CD14-positive monocyte (primary cell): ENCODE measurements around the gene DHX15. TPM values are rescaled to one million over a fixed set of nuclear protein-coding genes. Genes with fewer than 3 reads are reported as not detected.

Experiments
- DNase-seq, 3 donors: peaks; one replicate each; pipeline ENCODE4 v3.0.0-alpha.2; 2011 to 2022
- H2AFZ ChIP-seq: 2 replicates; pipeline ENCODE4 v1.6.0; 2012; ENCODE audit warnings: mild to moderate bottlenecking, low read depth, low read length, inconsistent platforms; ENCODE audit not compliant: insufficient read depth, poor library complexity, severe bottlenecking
- H3K27ac ChIP-seq, 2 donors: 1 replicate in 1 of 2; 2 replicates in 1 of 2; pipeline ENCODE4 v1.5.1; 2012 to 2013; ENCODE audit warnings: low read length in 2 of 2, control low read depth in 1 of 2, inconsistent platforms in 1 of 2, low read depth in 1 of 2, mild to moderate bottlenecking in 1 of 2
- H3K27me3 ChIP-seq, 2 donors: one replicate each; pipeline versions ENCODE4 v1.6.0 to v1.6.1; 2011 to 2013; ENCODE audit warnings: low read length in 2 of 2; ENCODE audit not compliant: control insufficient read depth in 2 of 2, insufficient read depth in 2 of 2
- H3K36me3 ChIP-seq, 2 donors: replicated peaks in 1 of 2; 1 replicate in 1 of 2; 2 replicates in 1 of 2; pipeline versions ENCODE4 v1.5.1 to v1.6.1; 2012 to 2013; ENCODE audit warnings: low read length in 2 of 2, control low read depth in 1 of 2, inconsistent platforms in 1 of 2, mild to moderate bottlenecking in 1 of 2; ENCODE audit not compliant: insufficient read depth in 2 of 2, control insufficient read depth in 1 of 2
- H3K4me1 ChIP-seq, 2 donors: 1 replicate in 1 of 2; 2 replicates in 1 of 2; pipeline versions ENCODE4 v1.5.1 to v1.6.1; 2012 to 2013; ENCODE audit warnings: low read length in 2 of 2, control low read depth in 1 of 2, inconsistent platforms in 1 of 2, mild to moderate bottlenecking in 1 of 2, moderate library complexity in 1 of 2; ENCODE audit not compliant: insufficient read depth in 2 of 2, control insufficient read depth in 1 of 2
- H3K4me2 ChIP-seq: replicated peaks from 2 replicates; pipeline ENCODE3; 2012; ENCODE audit warnings: low read length, moderate library complexity, mild to moderate bottlenecking; ENCODE audit not compliant: poor library complexity, severe bottlenecking; ENCODE audit errors: extremely low read depth
- H3K4me3 ChIP-seq, 3 experiments: fragments of 200-600 bp in 1 of 3; sonication (generic) in 1 of 3; replicated peaks in 1 of 3; 1 replicate in 2 of 3; 2 replicates in 1 of 3; pipeline ENCODE4 v1.5.1; 2011 to 2013; ENCODE audit warnings: low read length in 3 of 3, mild to moderate bottlenecking in 3 of 3, control low read depth in 2 of 3, low read depth in 2 of 3, inconsistent platforms in 1 of 3, moderate library complexity in 1 of 3
- H3K79me2 ChIP-seq: 2 replicates; pipeline ENCODE4 v1.6.0; 2012; ENCODE audit warnings: mild to moderate bottlenecking, control low read depth, inconsistent platforms, low read length, moderate library complexity; ENCODE audit not compliant: insufficient read depth
- H3K9ac ChIP-seq: 2 replicates; pipeline ENCODE4 v1.6.0; 2017; ENCODE audit warnings: low read length, mild to moderate bottlenecking; ENCODE audit not compliant: insufficient read depth, poor library complexity, severe bottlenecking
- H3K9me3 ChIP-seq, 2 donors: replicated peaks in 1 of 2; 1 replicate in 1 of 2; 2 replicates in 1 of 2; pipeline versions ENCODE4 v1.5.1 to v1.6.1; 2012 to 2013; ENCODE audit warnings: low read length in 2 of 2, control low read depth in 1 of 2; ENCODE audit not compliant: control insufficient read depth in 1 of 2, insufficient read depth in 1 of 2
- H4K20me1 ChIP-seq: 2 replicates; pipeline ENCODE4 v1.6.0; 2012; ENCODE audit warnings: mild to moderate bottlenecking, low read length, control low read depth, moderate library complexity; ENCODE audit not compliant: insufficient read depth
- H3K27ac Mint-ChIP-seq, 7 donors: one replicate each; pipeline ENCODE4 v1.8.0; 2020; ENCODE audit warnings: mild to moderate bottlenecking in 7 of 7, mixed read lengths in 7 of 7, moderate library complexity in 6 of 7, inconsistent platforms in 2 of 7
- H3K27me3 Mint-ChIP-seq, 3 donors: one replicate each; pipeline ENCODE4 v1.8.0; 2021 to 2022; ENCODE audit warnings: low read depth in 3 of 3, mild to moderate bottlenecking in 3 of 3, mixed read lengths in 3 of 3, moderate library complexity in 3 of 3, inconsistent platforms in 1 of 3
- H3K36me3 Mint-ChIP-seq, 2 donors: one replicate each; pipeline ENCODE4 v1.8.0; 2020; ENCODE audit warnings: mixed read lengths in 2 of 2, inconsistent platforms in 1 of 2, mild to moderate bottlenecking in 1 of 2
- H3K4me1 Mint-ChIP-seq: one replicate; pipeline ENCODE4 v1.8.0; 2020; ENCODE audit warnings: mild to moderate bottlenecking, mixed read lengths
- H3K4me3 Mint-ChIP-seq, 2 donors: one replicate each; pipeline ENCODE4 v1.8.0; 2020; ENCODE audit warnings: mild to moderate bottlenecking in 2 of 2, mixed read lengths in 2 of 2, moderate library complexity in 1 of 2
- H3K9me3 Mint-ChIP-seq, 7 donors: one replicate each; pipeline ENCODE4 v1.8.0; 2020 to 2022; ENCODE audit warnings: mixed read lengths in 7 of 7, mild to moderate bottlenecking in 6 of 7, moderate library complexity in 6 of 7, inconsistent platforms in 2 of 7
- WGBS: methylation state at CpG from one replicate; pipeline ENCODE4 v1.1.5; 2013; ENCODE audit warnings: missing lambda C conversion rate; ENCODE audit not compliant: insufficient coverage; 5-methylcytosine and 5-hydroxymethylcytosine counted together
- intact Hi-C, 2 donors: fragments of 100-400 bp; cut with micrococcal nuclease; formaldehyde crosslinking; loops; one replicate each; pipeline versions ENCODE4 v1.15.0 to v1.15.1; 2023
- polyA plus RNA-seq, 3 donors: library from polyadenylated mRNA; depleted of rRNA in 1 of 3; unstranded in 2 of 3; stranded (reverse) in 1 of 3; fragments of 300-500 nt in 2 of 3; fragments of >200 nt in 1 of 3; fragmentation: Illumina TruSeq in 2 of 3; gene quantifications; 1 replicate in 2 of 3; 2 replicates in 1 of 3; pipeline ENCODE4 v1.2.3, GENCODE V29; 2012 to 2021
- TF ChIP-seq, protein P1 (sequence below): fragments of 200-600 bp; IDR thresholded peaks from one replicate; pipeline ENCODE4 v1.8.0; 2022; ENCODE audit warnings: antibody characterized with exemption, mild to moderate bottlenecking

Gene DHX15
- polyA plus RNA-seq, 3 donors, result 27.2 to 77.7 (median 37.5) TPM

DNA sequence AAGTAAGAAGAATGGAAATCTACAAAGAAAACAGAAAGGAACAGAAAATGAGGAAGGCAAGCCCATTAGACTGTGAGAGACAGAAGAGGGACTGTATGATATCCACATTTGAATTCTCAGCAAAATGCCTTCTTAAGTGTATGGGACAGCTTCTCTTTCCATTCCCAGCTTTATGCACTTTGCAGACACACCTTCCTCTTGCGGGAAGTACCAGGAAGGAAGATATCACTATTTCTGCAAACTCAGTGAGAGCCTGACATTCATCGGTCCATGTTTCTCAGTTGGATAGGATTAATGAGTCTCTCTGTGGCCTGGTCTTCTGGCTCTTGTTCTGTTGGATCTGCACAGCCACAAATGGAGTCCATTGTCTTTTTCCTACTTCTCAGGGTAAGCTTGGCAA is 31.6 kb upstream of the DHX15 start:
- intact Hi-C loops, result no loop called here
- H3K79me2 ChIP-seq, result no peaks in the 10 kb centered on the region
- no CpG with 5 or more reads among the region's 2 CpGs for WGBS

GRCh38 chr4:24614881-24615280 is 30.5 kb upstream of the DHX15 start:
- TF ChIP-seq, protein P1, sequence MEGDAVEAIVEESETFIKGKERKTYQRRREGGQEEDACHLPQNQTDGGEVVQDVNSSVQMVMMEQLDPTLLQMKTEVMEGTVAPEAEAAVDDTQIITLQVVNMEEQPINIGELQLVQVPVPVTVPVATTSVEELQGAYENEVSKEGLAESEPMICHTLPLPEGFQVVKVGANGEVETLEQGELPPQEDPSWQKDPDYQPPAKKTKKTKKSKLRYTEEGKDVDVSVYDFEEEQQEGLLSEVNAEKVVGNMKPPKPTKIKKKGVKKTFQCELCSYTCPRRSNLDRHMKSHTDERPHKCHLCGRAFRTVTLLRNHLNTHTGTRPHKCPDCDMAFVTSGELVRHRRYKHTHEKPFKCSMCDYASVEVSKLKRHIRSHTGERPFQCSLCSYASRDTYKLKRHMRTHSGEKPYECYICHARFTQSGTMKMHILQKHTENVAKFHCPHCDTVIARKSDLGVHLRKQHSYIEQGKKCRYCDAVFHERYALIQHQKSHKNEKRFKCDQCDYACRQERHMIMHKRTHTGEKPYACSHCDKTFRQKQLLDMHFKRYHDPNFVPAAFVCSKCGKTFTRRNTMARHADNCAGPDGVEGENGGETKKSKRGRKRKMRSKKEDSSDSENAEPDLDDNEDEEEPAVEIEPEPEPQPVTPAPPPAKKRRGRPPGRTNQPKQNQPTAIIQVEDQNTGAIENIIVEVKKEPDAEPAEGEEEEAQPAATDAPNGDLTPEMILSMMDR, result no peak
- no peaks in the 10 kb centered on the region for H4K20me1 ChIP-seq
- H2AFZ ChIP-seq, result no peak overlapping the region
- H3K9me3 ChIP-seq, result peaks cover 7 to 18% of the 10 kb centered on the region in 2 donors
- H3K27ac ChIP-seq, result no peak overlapping the region
- Mint-ChIP-seq H3K27ac (no peak overlapping the region), H3K27me3 (peaks cover 1 to 5% (median 2%) of the 10 kb centered on the region in 3 donors), H3K4me3 (no peak overlapping the region), H3K4me1 (peaks cover 5% of the 10 kb centered on the region), H3K36me3 (no peaks in the 10 kb centered on the region), H3K9me3 (peaks cover 6 to 21% (median 14%) of the 10 kb centered on the region in 7 donors)
- H3K9ac ChIP-seq, result no peak overlapping the region
- no peak overlapping the region for H3K4me3 ChIP-seq
- H3K36me3 ChIP-seq, result no peaks in the 10 kb centered on the region
- DNase-seq, result no peak
- H3K4me1 ChIP-seq, result no peaks in the 10 kb centered on the region
- no peak overlapping the region for H3K4me2 ChIP-seq
- H3K79me2 ChIP-seq, result no peaks in the 10 kb centered on the region
- intact Hi-C loops, result no loop called here
- no peaks in the 10 kb centered on the region for H3K27me3 ChIP-seq
- no CpG with 5 or more reads among the region's 3 CpGs for WGBS

More for the DNA sequence above, 31.6 kb upstream of the DHX15 start:
- Mint-ChIP-seq H3K27me3 (peaks cover 1 to 3% (median 2%) of the 10 kb centered on the region in 3 donors), H3K27ac (no peak overlapping the region), H3K9me3 (peaks cover 6 to 13% (median 11%) of the 10 kb centered on the region in 7 donors), H3K4me3 (no peak overlapping the region), H3K4me1 (peaks cover 2% of the 10 kb centered on the region), H3K36me3 (no peaks in the 10 kb centered on the region)
- DNase-seq, result no peak
- Histone ChIP-seq H3K36me3 (no peaks in the 10 kb centered on the region), H3K27me3 (no peaks in the 10 kb centered on the region), H3K4me1 (no peaks in the 10 kb centered on the region), H2AFZ (no peak overlapping the region), H3K9me3 (peaks cover 10 to 12% of the 10 kb centered on the region in 2 donors), H3K4me2 (no peak overlapping the region), H3K27ac (no peak overlapping the region), H3K9ac (no peak overlapping the region), H4K20me1 (no peaks in the 10 kb centered on the region), H3K4me3 (no peak overlapping the region)
- TF ChIP-seq, protein P1, result no peak
